ENCODE data around the gene HRAS.

HRAS gene

GRCh38 chr11:567629-568292 lies 32.4 kb upstream of the HRAS start:
- DNase-seq (ENCODE audit: low read depth in 3 of 3), result no peak

GRCh38 chr11:567011-567628 lies 31.7 kb upstream of the HRAS start:
- no peak for DNase-seq (ENCODE audit: low read depth in 3 of 3)

- DNase-seq (ENCODE audit: low read depth in 3 of 3), result no peak
These were observed 30.6 kb upstream of the HRAS start for GRCh38 chr11:565921-566509.

- no peak for DNase-seq (ENCODE audit: low read depth in 3 of 3)
These were observed 28.6 kb upstream of the HRAS start for GRCh38 chr11:563812-564578.

GRCh38 chr11:563066-563811 lies 27.9 kb upstream of the HRAS start:
- no peak for DNase-seq (ENCODE audit: low read depth in 3 of 3)

GRCh38 chr11:562046-562645 lies 26.8 kb upstream of the HRAS start:
- DNase-seq (ENCODE audit: low read depth in 3 of 3), result no peak

- no peak for DNase-seq (ENCODE audit: low read depth in 3 of 3)
These were observed 26.0 kb upstream of the HRAS start for GRCh38 chr11:561148-562003.

GRCh38 chr11:560305-561147 lies 25.1 kb upstream of the HRAS start, which contains the start of the genes LMNTD2 and RASSF7:
LMNTD2 (minus strand) TSS chr11:560738; CDS start chr11:560716, 22 bp downstream.
RASSF7 (plus strand) TSS chr11:560970; CDS start chr11:561769, 799 bp downstream.
- peak; percentile 88 to 98 (median 94) for DNase-seq (ENCODE audit: low read depth in 3 of 3)

- DNase-seq (ENCODE audit: low read depth in 3 of 3), result no peak
These were observed 24.4 kb upstream of the HRAS start for GRCh38 chr11:559712-560304.

- no peak for DNase-seq (ENCODE audit: low read depth in 3 of 3)
These were observed 23.7 kb upstream of the HRAS start for GRCh38 chr11:559020-559620.

GRCh38 chr11:558503-558902 lies 23.1 kb upstream of the HRAS start:
- no peak for DNase-seq (ENCODE audit: low read depth in 3 of 3)

GRCh38 chr11:557328-558132 lies 22.2 kb upstream of the HRAS start:
- DNase-seq (ENCODE audit: low read depth in 3 of 3), result no peak

GRCh38 chr11:556662-557256 lies 21.4 kb upstream of the HRAS start:
- no peak for DNase-seq (ENCODE audit: low read depth in 3 of 3)

GRCh38 chr11:555780-556661 lies 20.6 kb upstream of the HRAS start:
- DNase-seq (ENCODE audit: low read depth in 3 of 3), result no peak

GRCh38 chr11:555227-555779 lies 19.9 kb upstream of the HRAS start:
- no peak for DNase-seq (ENCODE audit: low read depth in 3 of 3)

Data from stimulated activated CD4-positive, alpha-beta T cell treated with anti-CD3 and anti-CD28 coated beads, TNF-alpha, amount 100 ng/mL, for 48 hours (primary cell).